HEK293 (cell line): ENCODE measurements around the gene NACA2.

Source experiments
- SP7 ChIP-seq: fragments of 450-650 bp; formaldehyde crosslinking; IDR thresholded peaks from 2 replicates; pipeline ENCODE4 v1.5.1; 2016; ENCODE audit warnings: missing biosample characterization, missing genetic modification characterization
- ZBTB20 ChIP-seq: fragments of 450-650 bp; formaldehyde crosslinking; IDR thresholded peaks from 2 replicates; pipeline ENCODE4 v1.5.1; 2016; ENCODE audit warnings: missing biosample characterization, missing genetic modification characterization
- ZNF223 ChIP-seq: fragments of 450-650 bp; formaldehyde crosslinking; IDR thresholded peaks from 2 replicates; pipeline ENCODE4 v1.5.1; 2016; ENCODE audit warnings: missing biosample characterization, missing genetic modification characterization
- ZNF23 ChIP-seq: fragments of 450-650 bp; formaldehyde crosslinking; IDR thresholded peaks from 2 replicates; pipeline ENCODE4 v1.5.1; 2016; ENCODE audit warnings: missing biosample characterization, missing genetic modification characterization, borderline replicate concordance
- ZNF24 ChIP-seq: fragments of 450-650 bp; formaldehyde crosslinking; IDR thresholded peaks from 2 replicates; pipeline ENCODE4 v1.5.1; 2016; ENCODE audit warnings: missing biosample characterization, missing genetic modification characterization
- ZNF391 ChIP-seq: fragments of 450-650 bp; formaldehyde crosslinking; IDR thresholded peaks from 2 replicates; pipeline ENCODE4 v1.5.1; 2016; ENCODE audit warnings: low read depth, missing biosample characterization, missing genetic modification characterization, borderline replicate concordance
- ZNF548 ChIP-seq: fragments of 450-650 bp; formaldehyde crosslinking; IDR thresholded peaks from 2 replicates; pipeline ENCODE4 v1.5.1; 2016; ENCODE audit warnings: missing biosample characterization, missing genetic modification characterization
- ZNF560 ChIP-seq: fragments of 450-650 bp; formaldehyde crosslinking; IDR thresholded peaks from 2 replicates; pipeline ENCODE4 v1.5.1; 2017; ENCODE audit warnings: missing biosample characterization, missing genetic modification characterization, borderline replicate concordance
- ZNF776 ChIP-seq: fragments of 450-650 bp; formaldehyde crosslinking; IDR thresholded peaks from 2 replicates; pipeline ENCODE4 v1.5.0; 2017; ENCODE audit warnings: missing biosample characterization, missing genetic modification characterization, borderline replicate concordance
- TF ChIP-seq, protein P1 (sequence below): fragments of 450-650 bp; formaldehyde crosslinking; IDR thresholded peaks from 2 replicates; pipeline ENCODE4 v1.5.1; 2016; ENCODE audit warnings: missing biosample characterization, missing genetic modification characterization

DNA sequence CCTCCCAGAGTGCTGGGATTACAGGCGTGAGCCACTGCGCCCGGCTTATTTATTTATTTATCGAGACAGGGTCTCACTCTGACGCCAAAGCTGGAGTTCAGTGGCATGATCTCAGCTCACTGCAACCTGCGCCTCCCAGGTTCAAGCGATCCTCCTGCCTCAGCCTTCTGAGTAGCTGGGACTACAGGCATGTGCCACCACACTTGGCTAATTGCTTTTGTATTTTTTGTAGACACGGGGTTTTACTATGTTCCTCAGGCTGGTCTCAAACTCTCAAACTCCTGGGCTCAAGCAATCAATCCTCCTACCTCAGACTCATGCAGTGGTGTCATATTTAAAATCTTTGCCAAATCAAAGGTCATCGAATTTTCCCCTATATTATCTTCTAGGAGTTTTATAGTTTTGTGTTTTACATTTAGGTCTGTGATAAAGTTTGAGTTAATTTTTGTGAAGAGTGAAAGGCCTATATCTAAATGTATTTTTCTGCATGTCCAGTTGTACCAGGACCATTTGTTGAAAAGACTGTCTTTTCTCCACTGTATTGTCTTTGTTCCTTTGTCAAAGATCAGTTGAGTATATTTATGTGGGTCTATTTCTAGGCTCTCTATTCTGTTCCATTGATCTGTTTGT, 47.1 kb downstream of the NACA2 start:
- TF ChIP-seq, protein P1, sequence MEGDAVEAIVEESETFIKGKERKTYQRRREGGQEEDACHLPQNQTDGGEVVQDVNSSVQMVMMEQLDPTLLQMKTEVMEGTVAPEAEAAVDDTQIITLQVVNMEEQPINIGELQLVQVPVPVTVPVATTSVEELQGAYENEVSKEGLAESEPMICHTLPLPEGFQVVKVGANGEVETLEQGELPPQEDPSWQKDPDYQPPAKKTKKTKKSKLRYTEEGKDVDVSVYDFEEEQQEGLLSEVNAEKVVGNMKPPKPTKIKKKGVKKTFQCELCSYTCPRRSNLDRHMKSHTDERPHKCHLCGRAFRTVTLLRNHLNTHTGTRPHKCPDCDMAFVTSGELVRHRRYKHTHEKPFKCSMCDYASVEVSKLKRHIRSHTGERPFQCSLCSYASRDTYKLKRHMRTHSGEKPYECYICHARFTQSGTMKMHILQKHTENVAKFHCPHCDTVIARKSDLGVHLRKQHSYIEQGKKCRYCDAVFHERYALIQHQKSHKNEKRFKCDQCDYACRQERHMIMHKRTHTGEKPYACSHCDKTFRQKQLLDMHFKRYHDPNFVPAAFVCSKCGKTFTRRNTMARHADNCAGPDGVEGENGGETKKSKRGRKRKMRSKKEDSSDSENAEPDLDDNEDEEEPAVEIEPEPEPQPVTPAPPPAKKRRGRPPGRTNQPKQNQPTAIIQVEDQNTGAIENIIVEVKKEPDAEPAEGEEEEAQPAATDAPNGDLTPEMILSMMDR (tag by site-specific recombination): no peak
- TF ChIP-seq ZNF24 (tag by site-specific recombination) (no peak), ZNF548 (tag by site-specific recombination) (no peak), ZBTB20 (tag by site-specific recombination) (no peak), SP7 (tag by site-specific recombination) (no peak), ZNF223 (tag by site-specific recombination) (no peak), ZNF560 (tag by site-specific recombination) (no peak), ZNF391 (tag by site-specific recombination) (no peak), ZNF776 (tag by site-specific recombination) (no peak), ZNF23 (tag by site-specific recombination) (no peak)
